Epidermal melanocyte (primary cell): ENCODE measurements around the gene PNO1.
"Not testable (repeated sequence)": the region's sequence is repeated elsewhere in the genome, so short reads cannot be mapped to it uniquely, and the experiment has no call there.

Source experiments
- DNase-seq: peaks from one replicate; pipeline ENCODE4 v3.0.0; 2011; ENCODE audit warnings: low spot score; ENCODE audit not compliant: insufficient read length

PNO1 gene

GRCh38 chr2:68157002-68157401 is 686 bp upstream of the PNO1 start:
- DNase-seq, result no peak

- DNase-seq, result no peak
Measured at GRCh38 chr2:68158134-68158447, 403 bp downstream of the PNO1 start.

- DNase-seq, result no peak
Measured at GRCh38 chr2:68163641-68164040, 6.0 kb downstream of the PNO1 start.

GRCh38 chr2:68167186-68167585 is 9.5 kb downstream of the PNO1 start:
- DNase-seq, result no peak

- no peak for DNase-seq
Measured at GRCh38 chr2:68169308-68169707, 11.6 kb downstream of the PNO1 start.

DNA sequence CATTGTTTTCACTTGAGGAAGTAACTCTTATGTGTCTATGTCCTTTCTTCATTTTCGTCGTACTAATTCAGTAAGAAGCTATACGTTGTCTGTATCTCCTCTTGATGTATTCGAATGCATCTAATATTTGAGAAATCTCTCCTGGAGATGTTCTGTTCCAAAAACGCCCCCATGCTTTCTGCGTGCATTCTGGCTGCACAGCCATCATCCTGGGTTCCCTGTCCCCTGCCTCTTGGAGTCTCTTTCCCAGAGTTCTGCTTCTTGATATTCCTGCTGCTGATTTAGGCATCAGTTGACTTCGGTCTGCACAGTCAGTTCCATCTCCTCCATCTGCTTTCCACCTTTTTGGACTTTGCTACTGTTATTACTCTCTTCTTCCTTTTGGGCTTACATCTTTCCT is 13.5 kb downstream of the PNO1 start:
- no peak for DNase-seq

- no peak for DNase-seq
Measured at GRCh38 chr2:68171684-68172083, 14.0 kb downstream of the PNO1 start.

- no peak for DNase-seq
Measured at GRCh38 chr2:68172521-68172920, 14.8 kb downstream of the PNO1 start.

GRCh38 chr2:68172990-68173700 is 15.5 kb downstream of the PNO1 start:
- DNase-seq, result no peak

DNA sequence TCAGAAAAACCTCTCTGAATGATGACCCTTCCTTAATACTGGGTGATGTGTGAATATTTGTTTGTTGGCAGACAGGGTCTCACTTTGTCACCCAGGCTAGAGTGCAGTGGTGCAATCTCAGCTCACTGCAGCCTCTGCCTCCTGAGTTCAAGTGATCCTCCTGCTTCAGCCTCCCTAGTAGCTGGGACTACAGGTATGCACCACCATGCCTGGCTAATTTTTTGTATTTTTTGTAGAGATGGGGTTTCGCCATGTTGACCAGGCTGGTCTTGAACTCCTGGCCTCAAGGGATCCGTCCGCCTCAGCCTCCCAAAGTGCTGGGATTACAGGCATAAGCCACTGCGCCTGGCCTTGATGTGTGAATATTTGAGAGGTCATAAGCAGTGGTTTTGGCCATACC is 17.5 kb downstream of the PNO1 start:
- DNase-seq, result not testable (repeated sequence)

- DNase-seq, result no peak
Measured at GRCh38 chr2:68176657-68177056, 19.0 kb downstream of the PNO1 start.

DNA sequence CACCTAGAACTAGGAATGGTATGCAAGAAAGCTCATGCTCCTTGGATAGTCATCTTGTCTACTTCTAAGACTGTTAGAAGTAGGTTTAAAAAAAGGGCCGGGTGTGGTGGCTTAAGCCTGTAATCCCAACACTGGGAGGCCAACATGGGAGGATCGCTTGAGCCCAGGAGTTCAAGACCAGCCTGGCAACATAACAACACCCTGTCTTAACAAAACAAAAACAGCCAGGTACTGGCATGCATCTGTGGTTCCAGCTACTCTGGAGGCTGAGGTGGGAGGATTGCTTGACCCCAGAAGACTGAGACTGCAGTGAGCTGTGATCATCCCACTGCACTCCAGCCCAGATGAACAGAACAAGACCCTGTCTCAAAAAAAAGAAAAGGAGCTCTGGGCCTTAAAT is 19.9 kb downstream of the PNO1 start:
- DNase-seq, result no peak

DNA sequence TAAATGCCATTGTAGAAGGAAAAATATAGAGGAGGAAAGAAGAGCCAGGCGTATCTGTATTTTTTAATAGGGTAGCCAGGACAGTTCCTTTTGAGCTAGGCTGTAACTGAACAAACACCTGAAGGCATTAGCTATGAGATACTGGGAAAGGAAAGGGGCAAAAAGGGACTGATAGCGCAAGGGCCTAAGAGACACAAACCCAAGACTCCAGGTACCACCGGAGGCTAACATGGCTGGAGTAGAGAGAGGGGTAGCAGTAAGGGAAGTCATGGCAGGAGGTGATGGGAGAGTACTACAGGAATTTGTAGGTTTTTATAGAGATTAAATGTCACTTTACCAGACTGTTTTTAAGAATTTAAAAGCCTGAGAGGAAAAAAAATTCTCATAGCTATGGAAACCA is 20.7 kb downstream of the PNO1 start:
- no peak for DNase-seq

DNA sequence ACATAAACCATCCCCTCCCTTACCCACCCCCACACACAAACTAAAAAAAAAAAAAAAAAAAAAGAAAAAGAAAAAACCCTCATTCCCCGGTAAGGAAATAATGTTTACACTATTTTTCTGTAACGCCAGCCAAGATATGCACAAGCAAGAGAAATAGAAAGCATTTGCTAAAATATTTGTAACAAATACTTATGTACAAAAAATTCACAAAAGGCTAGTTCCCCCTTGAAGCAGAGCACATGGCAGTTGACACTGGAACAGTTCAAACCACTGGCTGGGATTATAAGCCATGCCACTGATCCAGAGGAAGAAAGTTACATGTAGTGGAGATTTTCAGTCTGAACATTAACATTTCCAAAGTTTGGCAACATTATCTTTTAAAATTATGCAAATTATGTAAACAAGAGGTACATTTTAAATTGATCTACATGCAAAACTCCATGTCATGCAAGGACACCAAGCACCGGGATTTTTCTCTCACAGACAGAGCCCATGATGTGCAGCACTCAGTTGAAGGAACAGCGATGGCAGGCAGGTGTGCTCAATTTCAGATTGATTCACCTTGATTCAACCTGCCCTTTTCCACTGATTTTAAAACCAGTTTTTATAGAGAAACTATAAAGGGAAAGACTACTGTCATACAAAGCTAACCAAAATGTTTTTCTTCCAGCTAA is 21.4 kb downstream of the PNO1 start:
- DNase-seq, result no peak

- no peak for DNase-seq
Measured at GRCh38 chr2:68182902-68183301, 25.2 kb downstream of the PNO1 start.

- DNase-seq, result no peak
Measured at GRCh38 chr2:68185541-68186164, 28.0 kb downstream of the PNO1 start.

- no peak for DNase-seq
Measured at GRCh38 chr2:68187329-68187728, 29.6 kb downstream of the PNO1 start.

DNA sequence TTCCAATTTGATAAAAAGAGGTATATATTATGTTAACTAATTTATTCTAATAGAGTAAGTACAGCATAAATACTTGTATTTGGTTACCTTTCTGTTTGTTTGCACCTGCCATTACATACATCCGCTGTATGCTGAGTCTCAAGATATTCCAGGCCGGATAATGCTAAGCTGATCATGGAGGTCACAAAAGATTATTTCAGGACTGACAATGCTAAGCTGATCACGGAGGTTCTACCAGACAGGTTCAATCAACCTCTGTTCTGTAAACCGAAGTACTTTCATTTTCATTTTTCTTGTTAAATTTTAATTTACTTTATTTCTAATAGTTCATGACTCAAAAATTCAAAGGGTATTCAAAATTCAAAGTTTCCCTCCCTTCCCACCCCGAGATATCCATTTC is 31.1 kb downstream of the PNO1 start:
- no peak for DNase-seq

GRCh38 chr2:68189991-68190784 is 32.5 kb downstream of the PNO1 start:
- no peak for DNase-seq

GRCh38 chr2:68190991-68191731 is 33.5 kb downstream of the PNO1 start:
- no peak for DNase-seq

DNA sequence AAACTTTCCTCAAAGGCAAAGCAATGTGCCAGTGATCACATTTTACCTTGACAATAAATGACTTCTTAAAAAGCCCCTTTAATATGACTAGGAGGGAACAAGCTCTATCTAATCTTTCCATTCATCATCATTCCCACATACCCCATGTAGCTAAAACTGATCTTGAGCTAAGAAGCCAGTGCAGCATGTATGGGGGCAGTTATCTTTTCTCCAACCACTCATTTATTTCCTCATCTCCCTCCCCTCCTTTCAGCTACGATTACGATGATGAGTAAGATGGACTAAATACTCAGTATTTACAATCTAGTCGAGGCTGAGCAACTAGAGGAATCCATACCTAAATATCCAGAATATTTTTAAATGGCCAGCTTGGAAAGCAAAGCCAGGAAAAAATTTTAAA is 35.5 kb downstream of the PNO1 start:
- DNase-seq, result no peak
